Muscle layer of duodenum (tissue), 2 donors: ENCODE data around the gene HOXC4.
"Not testable (repeated sequence)": the region's sequence is repeated elsewhere in the genome, so short reads cannot be mapped to it uniquely, and the experiment has no call there.

Experiments
- H3K27ac ChIP-seq: one replicate; pipeline ENCODE4 v1.7.0; 2013; ENCODE audit warnings: mild to moderate bottlenecking, low read length
- H3K27me3 ChIP-seq: one replicate; pipeline ENCODE4 v1.7.0; 2013; ENCODE audit warnings: low read depth, mild to moderate bottlenecking, control low read depth, low read length
- H3K36me3 ChIP-seq, 2 donors: one replicate each; pipeline ENCODE4 v1.7.0; 2013; ENCODE audit warnings: low read length in 2 of 2, control low read depth in 1 of 2, mild to moderate bottlenecking in 1 of 2; ENCODE audit not compliant: insufficient read depth in 2 of 2, control insufficient read depth in 1 of 2
- H3K4me1 ChIP-seq, 2 donors: one replicate each; pipeline ENCODE4 v1.7.0; 2013; ENCODE audit warnings: low read length in 2 of 2, mild to moderate bottlenecking in 2 of 2, control low read depth in 1 of 2, moderate library complexity in 1 of 2; ENCODE audit not compliant: insufficient read depth in 2 of 2, control insufficient read depth in 1 of 2
- H3K4me3 ChIP-seq, 2 donors: one replicate each; pipeline ENCODE4 v1.7.0; 2013; ENCODE audit warnings: low read length in 2 of 2, low read depth in 1 of 2, mild to moderate bottlenecking in 1 of 2
- H3K9me3 ChIP-seq, 2 donors: one replicate each; pipeline ENCODE4 v1.7.0; 2013; ENCODE audit warnings: low read length in 2 of 2, control low read depth in 1 of 2, mild to moderate bottlenecking in 1 of 2; ENCODE audit not compliant: control insufficient read depth in 1 of 2
- donor health status: healthy.

The HOXC4 gene

DNA sequence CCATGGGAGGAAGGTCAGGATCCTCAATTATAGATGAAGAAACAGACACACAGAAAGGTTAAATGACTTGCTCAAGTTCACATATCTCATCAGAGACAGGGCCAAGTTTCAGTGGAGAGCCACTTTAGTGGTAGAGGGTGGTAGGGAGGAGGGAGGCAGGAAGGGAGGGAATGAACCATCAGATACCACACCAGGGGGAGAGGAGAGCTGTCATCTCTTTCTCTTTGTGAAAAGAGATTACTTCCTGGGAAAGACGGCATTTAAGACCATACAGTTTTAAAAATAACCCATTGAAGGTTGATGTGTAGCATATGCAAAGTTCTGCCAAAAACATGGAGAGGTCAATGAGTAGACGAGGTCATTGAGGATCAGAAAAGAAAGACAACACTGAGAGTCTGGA lies 39.3 kb downstream of the HOXC4 start:
- H3K27ac ChIP-seq, H3K4me3 ChIP-seq, H3K27me3 ChIP-seq, H3K36me3 ChIP-seq, H3K4me1 ChIP-seq, H3K9me3 ChIP-seq: not testable (repeated sequence)

DNA sequence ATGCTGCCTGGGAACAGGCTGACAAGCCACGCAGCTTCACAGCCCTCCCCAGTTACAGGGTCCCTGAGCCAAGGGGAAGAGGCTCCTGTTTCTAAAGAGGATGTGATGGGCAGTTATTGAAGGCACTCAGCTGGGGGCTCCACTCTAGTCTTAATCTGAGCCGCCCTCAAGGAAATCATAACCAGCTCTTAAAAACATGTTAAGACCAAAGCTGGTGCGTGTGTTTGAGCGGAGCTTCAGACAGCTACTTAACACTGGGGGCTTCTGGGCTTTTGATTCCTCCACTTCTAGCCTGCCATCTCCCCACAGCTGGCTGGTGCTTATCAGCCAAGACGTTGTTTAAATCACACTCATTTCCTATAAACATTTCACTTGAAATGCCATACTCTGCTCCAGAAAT lies 42.3 kb downstream of the HOXC4 start:
- H3K4me3 ChIP-seq, H3K4me1 ChIP-seq, H3K9me3 ChIP-seq, H3K36me3 ChIP-seq, H3K27ac ChIP-seq, H3K27me3 ChIP-seq: not testable (repeated sequence)

DNA sequence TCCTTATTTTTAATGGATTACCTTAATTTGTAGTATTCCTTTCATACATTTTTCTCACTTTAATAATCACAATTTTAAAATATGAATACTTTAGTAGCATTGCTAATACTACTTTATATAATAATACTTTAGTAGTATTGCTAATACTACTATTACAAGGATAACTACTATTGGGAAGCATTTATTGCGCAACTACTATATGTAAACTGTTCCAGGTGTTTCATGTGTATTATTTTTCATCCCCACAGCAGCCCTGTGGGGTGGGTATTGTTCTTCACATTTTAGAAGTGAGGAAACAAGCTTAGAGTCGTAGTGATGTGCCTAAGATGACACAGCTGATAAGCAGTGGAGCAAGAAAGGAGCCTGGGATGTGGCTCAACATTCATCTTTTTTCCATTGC lies 45.0 kb downstream of the HOXC4 start:
- not testable (repeated sequence) for H3K27me3 ChIP-seq, H3K36me3 ChIP-seq, H3K4me3 ChIP-seq, H3K9me3 ChIP-seq, H3K27ac ChIP-seq, H3K4me1 ChIP-seq

DNA sequence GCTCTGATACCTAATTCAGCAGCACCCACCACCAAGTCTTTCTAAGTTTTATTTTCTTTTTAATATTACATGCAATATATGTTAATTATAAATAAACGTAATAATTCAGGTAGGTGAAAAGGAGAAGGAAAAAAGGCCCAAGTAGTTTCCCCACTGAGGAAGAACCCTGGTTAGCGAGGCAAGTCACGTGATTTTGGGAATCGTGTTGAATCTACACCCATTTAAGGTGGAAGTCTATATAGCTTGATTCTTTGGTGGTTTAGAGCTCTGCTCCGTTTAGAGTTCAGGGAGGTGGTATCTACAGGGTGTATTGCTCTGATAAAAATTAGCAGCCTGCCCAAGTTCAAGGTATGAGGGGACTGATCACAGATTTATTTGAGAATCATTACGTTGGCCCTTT lies 47.0 kb downstream of the HOXC4 start:
- not testable (repeated sequence) for H3K4me3 ChIP-seq, H3K27me3 ChIP-seq, H3K36me3 ChIP-seq, H3K27ac ChIP-seq, H3K4me1 ChIP-seq, H3K9me3 ChIP-seq

DNA sequence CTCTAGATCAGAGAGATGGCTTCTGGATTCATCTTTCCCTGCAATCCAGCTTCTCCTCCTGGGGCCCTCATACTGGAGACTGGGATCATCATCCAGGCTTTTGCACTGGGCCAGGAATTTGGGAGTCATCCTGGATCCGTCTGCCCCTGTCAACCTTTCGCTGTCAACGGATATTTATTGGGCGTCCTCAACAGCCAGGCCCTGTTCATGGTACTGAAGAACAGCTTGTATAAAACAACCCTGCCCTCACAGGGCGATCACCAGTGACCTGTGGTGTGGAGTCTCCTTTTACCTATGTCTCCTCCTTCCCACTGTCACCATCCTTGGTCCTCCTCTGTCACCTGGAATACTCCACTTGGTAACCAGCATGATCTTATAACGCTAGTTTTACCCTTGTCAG lies 48.6 kb downstream of the HOXC4 start:
- not testable (repeated sequence) for H3K36me3 ChIP-seq, H3K4me3 ChIP-seq, H3K9me3 ChIP-seq, H3K27me3 ChIP-seq, H3K4me1 ChIP-seq, H3K27ac ChIP-seq

DNA sequence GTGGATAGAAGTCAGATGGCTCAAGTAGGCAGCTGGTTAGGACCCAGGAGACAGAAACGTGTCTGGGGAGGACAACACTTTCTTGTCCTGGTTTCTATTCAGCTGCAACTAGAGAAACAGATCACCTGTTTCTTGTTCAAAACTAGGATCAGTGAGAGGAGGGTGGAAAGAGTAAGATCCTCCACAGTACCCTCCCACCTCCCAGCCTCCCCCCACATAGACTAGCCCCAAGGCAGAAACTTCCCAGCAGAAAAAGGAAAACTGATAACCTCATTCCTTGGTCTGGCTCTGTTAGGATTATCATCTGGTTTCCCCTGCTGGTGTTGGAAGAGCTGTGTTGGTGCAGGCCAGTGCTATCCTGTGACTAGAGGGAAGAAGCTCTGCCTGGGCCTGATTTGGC lies 50.2 kb downstream of the HOXC4 start:
- not testable (repeated sequence) for H3K27me3 ChIP-seq, H3K4me3 ChIP-seq, H3K36me3 ChIP-seq, H3K27ac ChIP-seq, H3K9me3 ChIP-seq, H3K4me1 ChIP-seq
